ENCODE measurements around the gene ZSCAN29. TPM values are rescaled to one million over a fixed set of nuclear protein-coding genes. Genes with fewer than 3 reads are reported as not detected.

ZSCAN29 gene
- total and polyA plus RNA-seq, 4 donors, result 22.3 to 29.1 (median 26.9) TPM

GRCh38 chr15:43360821-43361220, 10.0 kb downstream of the ZSCAN29 start:
- Histone ChIP-seq H3K36me3 (ENCODE audit: control insufficient read depth, insufficient read depth, low read length) (peaks cover 31% of the 10 kb centered on the region), H3K27me3 (ENCODE audit: control insufficient read depth, insufficient read depth, low read length) (no peaks in the 10 kb centered on the region), H3K9me3 (ENCODE audit: control insufficient read depth, insufficient read depth, low read length) (peaks cover 13% of the 10 kb centered on the region), H3K27ac (ENCODE audit: low read depth, low read length) (no peak overlapping the region), H3K4me3 (ENCODE audit: low read depth, low read length) (no peak overlapping the region), H3K4me1 (ENCODE audit: control insufficient read depth, insufficient read depth, low read length) (no peaks in the 10 kb centered on the region)
- 96% methylated on average over 4 of the region's 4 CpGs for WGBS (ENCODE audit: insufficient coverage)
- DNase-seq (ENCODE audit: low read depth in 4 of 6, low spot score in 6 of 6), result no peak

DNA sequence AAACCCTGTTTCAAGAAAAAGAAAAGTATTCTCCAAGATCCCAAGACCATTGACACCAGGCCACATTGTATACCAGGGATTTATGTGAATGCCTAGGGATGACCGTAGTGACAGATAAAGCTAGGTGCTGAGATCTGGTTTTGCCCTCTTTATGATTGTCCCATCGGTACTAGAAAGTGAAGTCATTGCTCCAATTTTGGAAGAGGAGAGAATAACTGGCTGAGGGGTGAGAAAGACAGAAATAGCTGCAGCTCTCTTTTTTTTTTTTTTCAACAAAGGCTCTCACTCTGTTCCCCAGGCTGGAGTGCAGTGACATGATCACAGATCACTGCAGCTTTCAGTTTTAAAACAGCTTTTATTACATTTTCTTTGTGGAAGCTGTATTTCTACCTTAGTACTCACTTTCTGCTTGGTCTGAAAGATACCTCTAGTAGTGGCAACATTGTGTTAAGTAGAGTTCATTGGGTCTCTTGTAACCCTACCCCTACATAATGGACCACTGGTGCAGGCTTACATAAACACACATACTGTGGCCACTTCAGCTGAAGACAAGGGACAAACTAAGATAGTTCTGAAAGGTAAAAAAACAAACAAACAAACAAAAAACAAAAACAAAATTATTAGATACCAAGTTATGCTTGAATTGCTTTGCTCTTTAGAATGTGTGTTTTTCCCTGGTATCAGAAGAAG, 18.0 kb downstream of the ZSCAN29 start:
- Histone ChIP-seq H3K9me3 (ENCODE audit: control insufficient read depth, insufficient read depth, low read length) (no peaks in the 10 kb centered on the region), H3K27me3 (ENCODE audit: control insufficient read depth, insufficient read depth, low read length) (no peaks in the 10 kb centered on the region), H3K36me3 (ENCODE audit: control insufficient read depth, insufficient read depth, low read length) (peaks cover 7% of the 10 kb centered on the region), H3K4me1 (ENCODE audit: control insufficient read depth, insufficient read depth, low read length) (no peaks in the 10 kb centered on the region), H3K27ac (ENCODE audit: low read depth, low read length) (no peak overlapping the region), H3K4me3 (ENCODE audit: low read depth, low read length) (no peak overlapping the region)
- 100% methylated on average over 1 of the region's 2 CpGs for WGBS (ENCODE audit: insufficient coverage)
- no peak for DNase-seq (ENCODE audit: low read depth in 4 of 6, low spot score in 6 of 6)

DNA sequence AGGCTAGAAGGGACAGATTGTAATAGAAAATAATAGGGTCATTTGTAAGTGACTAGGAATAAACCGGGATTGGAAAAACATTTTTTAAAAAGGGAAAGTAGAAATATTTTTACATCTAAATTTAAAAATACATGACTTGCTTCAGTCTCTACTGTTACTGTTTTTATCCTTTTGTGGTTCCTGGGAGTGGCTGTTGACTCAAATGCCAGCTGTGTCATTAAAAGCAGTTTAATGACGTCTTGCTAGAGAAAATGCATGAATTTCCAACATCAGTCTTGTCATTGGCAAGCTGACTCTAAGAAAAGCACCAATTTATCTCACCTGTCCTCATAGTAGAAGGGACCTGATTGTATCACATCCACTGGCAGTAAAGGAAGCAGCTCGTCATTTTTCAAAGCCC, 23.7 kb downstream of the ZSCAN29 start:
- WGBS (ENCODE audit: insufficient coverage), result 80% methylated on average over 2 of the region's 3 CpGs
- H3K27ac ChIP-seq (ENCODE audit: low read depth, low read length), result no peak overlapping the region
- H3K9me3 ChIP-seq (ENCODE audit: control insufficient read depth, insufficient read depth, low read length), result no peaks in the 10 kb centered on the region
- DNase-seq (ENCODE audit: low read depth in 4 of 6, low spot score in 6 of 6), result no peak
- no peaks in the 10 kb centered on the region for H3K4me1 ChIP-seq (ENCODE audit: control insufficient read depth, insufficient read depth, low read length)
- H3K27me3 ChIP-seq (ENCODE audit: control insufficient read depth, insufficient read depth, low read length), result no peaks in the 10 kb centered on the region
- H3K36me3 ChIP-seq (ENCODE audit: control insufficient read depth, insufficient read depth, low read length), result peaks cover 7% of the 10 kb centered on the region
- H3K4me3 ChIP-seq (ENCODE audit: low read depth, low read length), result no peak overlapping the region

DNA sequence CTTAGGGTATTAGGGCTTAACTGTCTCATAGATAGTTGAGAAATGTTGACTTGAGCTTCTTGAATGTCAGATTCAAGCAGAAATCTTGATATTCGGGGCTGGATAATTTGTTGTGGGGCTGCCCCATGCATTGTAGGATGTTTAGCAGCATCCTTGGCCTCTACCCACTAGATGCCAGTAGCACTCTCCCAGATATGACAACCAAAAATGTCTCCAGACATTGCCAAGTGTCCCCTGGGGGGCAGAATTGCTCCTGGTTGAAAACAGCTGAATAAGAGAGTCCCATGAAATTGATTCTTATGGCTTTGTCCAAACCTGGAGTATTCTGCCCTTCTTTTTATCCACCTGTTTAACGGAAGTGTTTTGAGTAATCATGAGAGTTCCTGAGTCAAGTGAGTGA, 24.5 kb downstream of the ZSCAN29 start:
- WGBS (ENCODE audit: insufficient coverage), result no CpG with 5 or more reads among the region's 2 CpGs
- no peak overlapping the region for H3K27ac ChIP-seq (ENCODE audit: low read depth, low read length)

GRCh38 chr15:43330780-43331087, 40.1 kb downstream of the ZSCAN29 start:
- Histone ChIP-seq H3K27ac (ENCODE audit: low read depth, low read length) (peak overlapping the region; percentile 98), H3K27me3 (ENCODE audit: control insufficient read depth, insufficient read depth, low read length) (no peaks in the 10 kb centered on the region), H3K36me3 (ENCODE audit: control insufficient read depth, insufficient read depth, low read length) (no peaks in the 10 kb centered on the region), H3K9me3 (ENCODE audit: control insufficient read depth, insufficient read depth, low read length) (no peaks in the 10 kb centered on the region), H3K4me3 (ENCODE audit: low read depth, low read length) (peak overlapping the region; percentile 80), H3K4me1 (ENCODE audit: control insufficient read depth, insufficient read depth, low read length) (peaks cover 13% of the 10 kb centered on the region)
- 3% methylated on average over 7 of the region's 7 CpGs for WGBS (ENCODE audit: insufficient coverage)
- no peak for DNase-seq (ENCODE audit: low read depth in 4 of 6, low spot score in 6 of 6)

More for the DNA sequence above, 24.5 kb downstream of the ZSCAN29 start:
- no peak overlapping the region for H3K4me3 ChIP-seq (ENCODE audit: low read depth, low read length)
- no peaks in the 10 kb centered on the region for H3K4me1 ChIP-seq (ENCODE audit: control insufficient read depth, insufficient read depth, low read length)
- no peak for DNase-seq (ENCODE audit: low read depth in 4 of 6, low spot score in 6 of 6)
- H3K9me3 ChIP-seq (ENCODE audit: control insufficient read depth, insufficient read depth, low read length), result no peaks in the 10 kb centered on the region
- no peaks in the 10 kb centered on the region for H3K27me3 ChIP-seq (ENCODE audit: control insufficient read depth, insufficient read depth, low read length)
- peaks cover 13% of the 10 kb centered on the region for H3K36me3 ChIP-seq (ENCODE audit: control insufficient read depth, insufficient read depth, low read length)

DNA sequence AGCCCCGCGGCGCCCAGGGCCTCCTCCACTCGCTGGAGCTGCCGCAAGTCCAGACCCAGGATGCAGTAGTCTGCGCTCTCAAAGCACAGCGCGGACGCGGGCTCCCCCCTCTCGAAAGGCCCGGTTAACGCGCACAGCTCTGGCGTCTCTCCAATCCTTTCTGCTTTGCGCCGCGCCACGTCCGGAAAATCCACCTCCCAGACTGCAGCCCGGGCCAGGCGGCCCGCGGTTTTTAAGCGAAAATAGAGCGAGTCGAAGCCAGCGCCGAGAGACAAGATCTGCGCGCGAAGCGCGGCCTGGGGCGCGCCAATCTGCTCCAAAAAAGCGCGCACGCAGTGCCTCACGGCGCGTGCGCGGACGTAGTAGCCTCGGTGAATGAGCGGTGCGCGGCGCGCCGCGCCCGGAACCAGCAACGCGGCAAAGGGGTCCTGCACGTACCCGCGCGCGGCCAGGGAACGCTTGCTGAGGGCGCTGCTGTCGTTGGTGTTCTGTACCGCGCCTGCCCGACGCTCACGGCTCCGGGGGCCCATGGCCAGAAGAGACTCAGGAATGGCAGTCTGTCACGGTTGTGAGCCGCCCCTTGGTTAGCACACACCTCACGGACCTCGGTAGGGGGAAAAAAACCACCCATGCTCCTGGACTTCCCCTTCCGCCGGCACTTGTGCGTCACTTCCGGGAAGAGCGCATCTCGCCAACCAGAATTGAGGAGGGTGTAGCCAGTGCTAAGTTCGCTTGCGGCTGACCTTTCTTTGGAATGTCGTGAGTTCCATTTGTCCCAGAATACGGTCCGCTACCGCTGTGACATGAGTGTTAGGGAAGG, 40.7 kb downstream of the ZSCAN29 start, which contains the start of gene LCMT2:
Gene LCMT2 (minus strand): TSS at position 614 of the 820 bp plus-strand sequence. CDS start 84 bp downstream, at position 530.
- no peaks in the 10 kb centered on the region for H3K9me3 ChIP-seq (ENCODE audit: control insufficient read depth, insufficient read depth, low read length)
- peak; percentile 94 to 99 (median 96) for DNase-seq (ENCODE audit: low read depth in 4 of 6, low spot score in 6 of 6)
- H3K27ac ChIP-seq (ENCODE audit: low read depth, low read length), result peak within 1 kb of the TSS; percentile 98
- no peaks in the 10 kb centered on the region for H3K36me3 ChIP-seq (ENCODE audit: control insufficient read depth, insufficient read depth, low read length)
- no peaks in the 10 kb centered on the region for H3K27me3 ChIP-seq (ENCODE audit: control insufficient read depth, insufficient read depth, low read length)
- under 1% methylated on average over 86 of the region's 86 CpGs for WGBS (ENCODE audit: insufficient coverage)
- peaks cover 13% of the 10 kb centered on the region for H3K4me1 ChIP-seq (ENCODE audit: control insufficient read depth, insufficient read depth, low read length)
- H3K4me3 ChIP-seq (ENCODE audit: low read depth, low read length), result peak within 1 kb of the TSS; percentile 80

- H3K4me1 ChIP-seq (ENCODE audit: control insufficient read depth, insufficient read depth, low read length), result peaks cover 13% of the 10 kb centered on the region
- H3K36me3 ChIP-seq (ENCODE audit: control insufficient read depth, insufficient read depth, low read length), result no peaks in the 10 kb centered on the region
- peak overlapping the region; percentile 80 for H3K4me3 ChIP-seq (ENCODE audit: low read depth, low read length)
- WGBS (ENCODE audit: insufficient coverage), result 8% methylated on average over 36 of the region's 38 CpGs
- DNase-seq (ENCODE audit: low read depth in 4 of 6, low spot score in 6 of 6), result peak in 5 of 6 donors; percentile 10 to 68 (median 20)
- no peaks in the 10 kb centered on the region for H3K9me3 ChIP-seq (ENCODE audit: control insufficient read depth, insufficient read depth, low read length)
- peak overlapping the region; percentile 98 for H3K27ac ChIP-seq (ENCODE audit: low read depth, low read length)
- H3K27me3 ChIP-seq (ENCODE audit: control insufficient read depth, insufficient read depth, low read length), result no peaks in the 10 kb centered on the region
Measured at GRCh38 chr15:43329217-43329959, 41.5 kb downstream of the ZSCAN29 start.

GRCh38 chr15:43325039-43325684, 45.7 kb downstream of the ZSCAN29 start:
- WGBS (ENCODE audit: insufficient coverage), result 88% methylated on average over 1 of the region's 6 CpGs
- Histone ChIP-seq H3K4me1 (ENCODE audit: control insufficient read depth, insufficient read depth, low read length) (peaks cover 13% of the 10 kb centered on the region), H3K27me3 (ENCODE audit: control insufficient read depth, insufficient read depth, low read length) (no peaks in the 10 kb centered on the region), H3K27ac (ENCODE audit: low read depth, low read length) (no peak overlapping the region), H3K4me3 (ENCODE audit: low read depth, low read length) (no peak overlapping the region), H3K9me3 (ENCODE audit: control insufficient read depth, insufficient read depth, low read length) (no peaks in the 10 kb centered on the region), H3K36me3 (ENCODE audit: control insufficient read depth, insufficient read depth, low read length) (no peaks in the 10 kb centered on the region)
- peak in 1 of 6 donors; percentile 6 for DNase-seq (ENCODE audit: low read depth in 4 of 6, low spot score in 6 of 6)
